ENCODE data around the gene SERPINF2. TPM values are rescaled to one million over a fixed set of nuclear protein-coding genes. Genes with fewer than 3 reads are reported as not detected.

Gene SERPINF2
- polyA plus RNA-seq, 1 of the 3 experiments (the other 2 are of a cell fraction): 0.26 TPM

DNA sequence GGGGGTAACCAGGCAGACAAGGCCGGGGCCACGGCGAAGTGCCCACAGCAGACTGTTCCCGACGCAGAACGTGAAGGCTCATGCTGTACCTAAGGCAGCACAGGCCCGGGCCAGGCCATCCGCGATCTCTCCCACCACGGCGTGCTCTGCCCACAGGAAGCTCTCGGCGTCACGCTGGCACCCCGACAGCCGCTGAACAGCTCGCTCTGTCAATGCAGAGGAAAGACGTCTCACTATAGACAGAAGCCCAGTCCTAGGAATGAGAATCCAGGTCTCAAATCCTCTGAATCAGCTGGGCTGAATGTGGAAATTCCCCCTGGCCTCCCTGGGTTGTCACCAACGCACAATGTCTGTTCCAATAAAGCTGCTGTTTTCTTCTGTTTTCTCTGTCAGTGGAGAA lies 40.6 kb downstream of the SERPINF2 start (continued):
- TF ChIP-seq FOSL2 (IDR thresholded peaks at IDR 0.05; ENCODE audit: borderline replicate concordance, low read depth): no peak
- TF ChIP-seq ZBTB33 (IDR thresholded peaks at IDR 0.05; ENCODE audit: borderline replicate concordance, low read depth): no peak
- no peak for TF ChIP-seq EP300 (IDR thresholded peaks at IDR 0.05; ENCODE audit: borderline replicate concordance in 1 of 2, low read depth in 1 of 2, low read length in 1 of 2)
- TF ChIP-seq FOXM1 (IDR thresholded peaks at IDR 0.05; ENCODE audit: low read depth): no peak
- TF ChIP-seq TCF12 (IDR thresholded peaks at IDR 0.05): no peak
- no peak for TF ChIP-seq CTCF (IDR thresholded peaks at IDR 0.05)

DNA sequence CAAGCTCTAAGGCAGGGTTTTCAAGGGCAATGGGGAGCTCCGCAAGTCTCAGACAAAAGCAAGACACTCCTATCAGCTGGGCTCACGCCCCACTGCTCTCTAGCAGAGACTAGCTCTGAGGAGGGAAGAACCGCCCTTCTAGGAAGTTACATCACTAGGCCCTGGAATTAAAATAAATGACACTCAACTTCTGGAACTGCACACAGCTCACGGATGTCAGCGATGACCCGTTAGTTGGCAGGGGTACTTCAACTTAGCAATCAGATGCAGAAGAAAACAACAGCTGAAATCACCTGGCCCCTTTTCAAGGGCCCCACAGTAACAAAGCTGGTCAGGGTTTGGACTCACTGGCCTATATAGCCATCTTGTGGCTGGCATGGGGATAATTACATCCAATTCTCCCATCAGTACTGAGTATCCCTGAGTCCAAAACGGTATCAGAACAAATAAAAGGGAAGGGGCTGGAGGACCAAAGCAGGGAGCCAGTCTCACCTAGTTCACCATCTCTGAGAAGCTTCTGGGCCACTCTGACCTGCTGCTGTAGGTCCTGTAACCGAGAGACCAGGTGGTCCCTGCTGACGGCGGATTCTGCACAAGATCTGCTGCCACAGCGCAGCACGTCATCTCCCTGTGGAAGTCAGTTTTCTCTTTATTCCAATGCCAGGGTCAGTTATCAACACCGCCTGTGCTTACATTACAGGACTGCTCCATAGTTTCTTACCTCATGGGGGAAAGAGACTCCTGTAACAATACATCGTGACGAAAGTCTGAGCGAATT lies 41.4 kb downstream of the SERPINF2 start:
- peaks cover 14 to 26% of the 10 kb centered on the region in 2 experiments; a peak in 3 of 4 replicates for H3K4me1 ChIP-seq (ENCODE audit: control insufficient read depth in 1 of 2, insufficient read depth in 2 of 2, low read depth in 1 of 2, low read length in 1 of 2)
- H3K9me3 ChIP-seq: no peaks in the 10 kb centered on the region
- peaks cover 42% of the 10 kb centered on the region for H3F3A ChIP-seq (replicated peaks; ENCODE audit: insufficient read depth)
- H3K4me2 ChIP-seq: 0 out of 2 replicates have a peak overlapping the region, but pooled peaks have one; percentile 11
- H3K27ac ChIP-seq (ENCODE audit: low read depth in 2 of 2, low read length in 1 of 2): peak overlapping the region in 1 of 2 experiments; percentile 18; a peak in 2 of 4 replicates
- H3K79me2 ChIP-seq (ENCODE audit: insufficient read depth): peaks cover 16% of the 10 kb centered on the region; the same call in 1 of the 2 replicates
- POLR2A ChIA-PET: interaction anchor here (0.6 to 2.2 kb wide), 3 partner anchors 11 to 67 kb away, joined by 3 to 9 read pairs (median 5); partner anchors contain the start of gene WDR81
- H3K9me2 ChIP-seq: no peaks in the 10 kb centered on the region
- no peaks in the 10 kb centered on the region for H4K20me1 ChIP-seq (ENCODE audit: insufficient read depth)
- H3K27me3 ChIP-seq (ENCODE audit: insufficient read depth): no peaks in the 10 kb centered on the region
- peak; percentile 78 for DNase-seq
- CTCF ChIA-PET: interaction anchor here (0.7 to 7.9 kb wide), 27 partner anchors 9 to 210 kb away, joined by 3 to 112 read pairs (median 4); partner anchors contain the start of genes RILP, SERPINF1 and WDR81
- H3K4me3 ChIP-seq (ENCODE audit: low read depth in 2 of 2, low read length in 1 of 2): no peak overlapping the region; a peak in 1 of 4 replicates
- H3K36me3 ChIP-seq (replicated peaks in 1 of 2; ENCODE audit: control insufficient read depth in 1 of 2, insufficient read depth in 2 of 2, low read length in 1 of 2): peaks cover 9 to 23% of the 10 kb centered on the region in 2 experiments
- no peak overlapping the region for H3K9ac ChIP-seq
- H2AFZ ChIP-seq (ENCODE audit: low read depth): no peak overlapping the region
- WGBS (ENCODE audit: low lambda C conversion rate): 69% methylated on average over 16 of the region's 16 CpGs
- no peak for TF ChIP-seq RFX5 (IDR thresholded peaks at IDR 0.05; ENCODE audit: low read length)
- TF ChIP-seq SIN3A (IDR thresholded peaks at IDR 0.05; ENCODE audit: borderline replicate concordance, low read depth, low read length): no peak
- TF ChIP-seq TEAD4 (IDR thresholded peaks at IDR 0.05; ENCODE audit: borderline replicate concordance, insufficient read depth): no peak
- TF ChIP-seq, protein P1, sequence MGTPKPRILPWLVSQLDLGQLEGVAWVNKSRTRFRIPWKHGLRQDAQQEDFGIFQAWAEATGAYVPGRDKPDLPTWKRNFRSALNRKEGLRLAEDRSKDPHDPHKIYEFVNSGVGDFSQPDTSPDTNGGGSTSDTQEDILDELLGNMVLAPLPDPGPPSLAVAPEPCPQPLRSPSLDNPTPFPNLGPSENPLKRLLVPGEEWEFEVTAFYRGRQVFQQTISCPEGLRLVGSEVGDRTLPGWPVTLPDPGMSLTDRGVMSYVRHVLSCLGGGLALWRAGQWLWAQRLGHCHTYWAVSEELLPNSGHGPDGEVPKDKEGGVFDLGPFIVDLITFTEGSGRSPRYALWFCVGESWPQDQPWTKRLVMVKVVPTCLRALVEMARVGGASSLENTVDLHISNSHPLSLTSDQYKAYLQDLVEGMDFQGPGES (IDR thresholded peaks at IDR 0.05; ENCODE audit: low read depth, low read length): no peak
- TF ChIP-seq GATA2 (CRISPR knock-in tag; IDR thresholded peaks at IDR 0.05): no peak
- TF ChIP-seq POLR2AphosphoS5 (IDR thresholded peaks at IDR 0.05; ENCODE audit: low read depth, low read length): no peak
- TF ChIP-seq EZH2phosphoT487 (IDR thresholded peaks at IDR 0.05; ENCODE audit: borderline replicate concordance, low read depth): no peak
- TF ChIP-seq MEF2A (IDR thresholded peaks at IDR 0.05; ENCODE audit: borderline replicate concordance, low read depth): no peak
- TF ChIP-seq NFIC (IDR thresholded peaks at IDR 0.05; ENCODE audit: borderline replicate concordance): no peak
- no peak for TF ChIP-seq YY1 (IDR thresholded peaks at IDR 0.05; ENCODE audit: low read depth)
- no peak for TF ChIP-seq EP300 (IDR thresholded peaks at IDR 0.05; ENCODE audit: borderline replicate concordance in 1 of 2, low read depth in 1 of 2, low read length in 1 of 2)
- peak; percentile 77 for TF ChIP-seq CTCF (IDR thresholded peaks at IDR 0.05)
- no peak for TF ChIP-seq ZBTB33 (IDR thresholded peaks at IDR 0.05; ENCODE audit: borderline replicate concordance, low read depth)
- TF ChIP-seq TAF1 (IDR thresholded peaks at IDR 0.05; ENCODE audit: borderline replicate concordance, low read depth, low read length): 0 out of 2 replicates have a peak, but pooled peaks have one; percentile 11
